HL-60/S4 treated with retinoic acid at 250 ng/mL for 4 days and 3 days (cell line): ENCODE results near the gene MGA.

Source experiments
- in situ Hi-C: fragments of 300-500 bp; cut with MboI; formaldehyde crosslinking; loops from 2 replicates; pipeline ENCODE4 v1.7.0; 2022; ENCODE audit warnings: low sequenced_read_pairs

Gene MGA

DNA sequence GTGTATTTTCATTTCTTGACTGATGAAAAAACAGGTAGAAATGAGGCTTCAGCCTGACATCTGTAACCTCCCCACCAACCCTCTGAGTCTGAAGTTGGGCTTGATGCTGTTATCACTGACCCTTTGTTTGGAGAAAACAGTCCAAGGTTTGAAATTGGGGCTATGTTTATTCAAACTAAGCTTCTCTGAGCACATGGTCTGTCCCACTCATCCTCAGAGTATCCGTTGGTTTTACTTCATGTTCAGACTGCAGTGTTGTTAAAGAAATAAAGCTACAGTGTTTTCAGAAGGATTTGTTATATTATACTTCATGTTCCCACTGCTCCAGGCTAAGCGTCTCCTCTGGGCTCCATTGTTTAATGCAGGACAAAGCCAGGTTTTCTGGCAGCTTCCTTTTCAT is 120.1 kb downstream of the MGA start:
- in situ Hi-C loops = no loop called here

DNA sequence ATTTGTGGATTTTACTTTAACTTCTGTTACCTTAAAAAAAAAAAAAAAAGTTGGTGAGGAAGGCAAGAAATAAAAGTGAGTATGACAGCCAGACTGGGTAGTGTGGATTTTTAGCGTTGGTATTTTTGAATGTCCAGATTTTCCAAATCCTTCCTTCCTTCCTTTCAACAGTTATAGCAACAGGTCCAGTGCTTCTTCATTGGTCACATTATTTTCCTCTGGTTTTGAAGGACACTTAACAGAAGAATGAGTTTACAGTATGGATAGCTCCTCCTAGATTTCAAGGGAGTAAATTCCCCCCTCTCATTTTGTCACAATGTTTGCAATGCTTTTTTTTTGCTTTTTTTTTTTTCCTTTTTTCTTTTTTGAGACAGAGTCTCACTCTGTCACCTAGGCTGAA is 120.5 kb downstream of the MGA start:
- in situ Hi-C loops = no loop called here

DNA sequence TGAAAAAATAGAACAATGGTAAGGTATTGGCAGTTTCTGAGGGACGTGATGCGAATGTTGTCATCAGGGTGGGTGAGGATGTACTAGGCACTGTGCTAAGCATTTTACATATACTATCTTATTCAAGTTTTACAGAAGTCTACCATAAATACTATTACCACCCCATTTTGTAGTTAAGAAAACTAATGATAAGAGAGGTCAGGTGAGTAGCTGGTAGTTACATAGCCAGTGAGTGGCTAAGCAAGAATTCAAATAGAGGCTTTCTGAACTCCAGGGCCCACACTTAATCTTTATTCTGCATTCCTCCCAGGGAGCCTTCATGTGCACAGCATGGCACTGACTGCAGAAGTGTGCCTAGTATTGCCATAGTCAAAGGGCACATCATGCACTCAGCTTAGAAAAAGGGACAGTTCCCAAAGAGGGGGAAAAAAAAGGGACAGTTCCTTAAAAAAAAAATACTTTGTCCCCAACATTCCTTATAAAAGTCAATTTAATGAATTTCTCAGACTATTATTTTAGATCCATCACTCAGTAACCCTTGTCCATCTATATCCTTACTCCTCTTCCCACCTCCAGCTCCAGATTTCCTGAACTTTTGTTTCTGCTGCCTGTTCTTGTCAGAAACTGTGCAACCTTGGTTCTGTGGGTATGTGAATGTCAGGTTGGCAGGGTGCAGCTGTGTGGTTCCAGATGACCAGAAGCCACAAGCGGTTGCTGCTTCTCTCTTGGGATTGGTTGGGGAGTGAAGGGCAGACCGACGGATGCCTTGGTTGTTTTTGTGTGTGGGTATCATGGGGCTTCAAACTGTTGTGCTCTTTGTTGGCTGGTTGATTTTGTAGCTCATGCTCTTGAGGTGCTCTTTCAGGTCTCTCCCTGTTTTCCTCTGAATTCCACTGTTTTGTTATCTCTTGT is 122.4 kb downstream of the MGA start:
- in situ Hi-C loops = no loop called here

DNA sequence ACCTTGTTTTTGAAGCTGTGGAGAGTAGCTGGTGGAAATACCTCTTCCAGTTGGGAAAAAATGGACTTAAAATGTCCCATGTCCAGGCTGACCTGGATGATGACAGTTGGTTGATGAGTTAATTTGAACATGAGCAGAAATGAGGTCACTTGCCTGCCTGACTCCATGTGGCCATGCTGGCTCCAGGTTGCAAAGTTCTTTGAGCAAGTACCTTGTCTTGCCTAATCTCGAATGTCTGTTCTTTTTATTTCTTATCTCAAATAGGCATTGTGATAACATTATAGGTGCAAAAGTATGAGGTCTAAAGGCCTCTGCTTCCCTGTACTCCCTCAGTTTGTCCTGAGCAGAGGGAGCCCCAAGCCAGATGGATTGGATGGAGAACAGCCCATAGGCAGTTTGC is 123.1 kb downstream of the MGA start:
- in situ Hi-C loops = no loop called here

DNA sequence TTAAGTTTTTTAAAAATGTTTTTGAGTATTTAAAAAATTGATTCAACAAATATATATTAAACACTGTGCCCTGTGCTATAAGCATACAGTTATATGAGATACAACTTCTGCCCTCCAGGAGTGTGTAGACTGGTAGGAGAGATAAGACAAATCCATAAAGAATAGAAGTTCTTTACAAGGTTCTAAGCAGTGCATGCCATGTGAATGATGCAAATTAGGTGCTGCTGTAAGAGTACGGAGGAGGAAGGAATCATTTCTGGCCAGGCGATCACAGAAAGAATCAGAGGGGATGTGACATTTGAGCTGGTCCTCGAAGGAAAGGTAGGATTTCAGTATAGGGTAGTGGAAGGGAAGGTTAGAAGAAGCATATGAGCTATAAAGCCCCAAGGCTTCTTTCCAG is 128.1 kb downstream of the MGA start:
- in situ Hi-C loops = no loop called here

DNA sequence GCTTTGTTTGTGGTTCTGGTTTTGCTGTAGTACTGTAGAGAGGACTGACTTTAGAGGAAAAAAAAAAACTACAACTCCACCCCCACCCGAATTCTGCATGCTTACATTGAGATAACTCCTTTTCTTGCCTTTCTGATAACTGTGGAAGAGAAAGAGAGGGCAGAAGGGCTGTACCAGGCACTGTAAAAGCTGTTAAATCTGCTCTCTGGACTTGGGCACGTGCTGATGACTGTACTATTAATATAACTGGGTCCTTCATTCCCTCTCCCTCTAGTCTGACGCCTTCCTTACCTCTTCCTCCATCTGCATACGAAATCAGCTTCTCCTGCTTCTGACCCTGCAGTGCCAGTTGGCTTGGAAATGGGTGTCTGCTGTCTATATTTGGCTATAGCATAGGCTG is 129.0 kb downstream of the MGA start:
- in situ Hi-C loops = no loop called here

DNA sequence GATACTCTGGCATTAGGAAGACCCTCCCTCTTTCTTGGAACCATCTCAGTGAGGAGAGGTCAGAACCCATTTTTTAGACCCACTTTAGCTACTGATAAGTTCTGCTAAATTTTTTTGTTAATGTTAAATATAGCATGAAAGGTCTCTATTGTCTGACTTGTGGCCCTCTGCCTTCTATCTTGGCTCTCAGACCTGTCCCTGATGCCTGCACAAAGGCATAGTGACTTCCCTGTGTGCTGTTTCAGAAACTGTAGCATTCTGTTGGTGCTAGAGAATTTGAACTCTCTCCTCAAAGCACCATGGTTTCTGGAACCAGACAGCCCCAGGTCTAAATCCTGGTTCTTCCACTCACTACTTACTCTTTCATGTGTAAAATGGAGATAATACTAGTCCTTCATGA is 129.5 kb downstream of the MGA start:
- in situ Hi-C loops = no loop called here

DNA sequence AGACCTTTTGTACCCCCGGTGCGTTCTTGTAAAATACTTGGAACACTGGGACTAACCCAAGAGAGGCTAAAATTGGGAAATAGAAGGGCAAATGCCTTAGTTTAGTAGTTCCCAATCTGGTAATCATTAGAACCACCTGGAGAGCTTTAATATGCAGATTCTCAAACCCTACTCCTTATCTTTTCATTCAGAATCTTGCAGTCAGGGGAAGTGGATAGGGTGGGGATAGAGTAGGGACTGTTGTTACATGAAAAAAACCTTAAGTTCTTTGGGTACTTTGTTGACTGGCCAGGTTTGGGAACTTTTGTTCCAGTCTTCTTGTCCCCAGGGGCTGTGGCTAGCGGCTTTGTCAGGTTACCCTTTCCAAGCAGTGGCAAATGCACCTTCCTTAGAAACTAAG is 130.0 kb downstream of the MGA start:
- in situ Hi-C loops = no loop called here

DNA sequence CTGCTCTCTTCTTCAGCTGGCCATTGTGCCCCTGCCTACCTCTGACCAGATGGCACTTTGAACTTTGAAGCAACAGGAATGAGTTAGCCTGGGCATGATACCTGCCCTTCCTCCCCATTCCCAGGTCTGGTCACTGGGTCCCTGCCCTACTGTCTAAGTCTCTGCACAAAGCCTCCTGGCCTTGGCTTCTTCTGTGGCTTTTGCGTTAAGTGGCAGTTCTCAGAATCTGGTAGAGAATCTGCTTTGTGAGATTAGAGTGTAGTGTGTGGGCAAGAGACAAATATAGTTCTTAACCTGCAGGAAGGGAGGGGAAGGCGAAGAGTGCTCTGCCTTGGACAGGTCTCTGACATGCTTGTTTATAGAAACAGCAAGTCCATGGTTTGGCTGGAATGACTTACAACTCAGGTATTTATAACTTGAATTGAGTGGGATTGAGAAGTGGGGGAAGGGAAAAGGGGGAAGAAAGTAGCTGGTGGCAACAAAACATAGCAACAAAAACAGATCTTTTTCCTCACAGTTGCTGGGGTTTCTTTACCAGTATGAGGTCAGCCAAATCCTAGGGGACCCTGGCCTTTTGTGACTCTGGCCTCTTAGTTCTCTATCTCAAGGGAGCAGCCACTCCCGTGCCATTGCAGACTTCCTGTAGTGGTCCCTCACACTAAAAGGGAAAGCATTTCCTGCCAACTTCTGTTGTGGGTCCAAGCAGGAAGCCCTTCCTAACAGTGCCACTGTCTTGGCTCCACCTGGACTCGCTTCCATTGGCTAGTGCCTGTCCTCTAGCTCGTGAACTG is 130.7 kb downstream of the MGA start:
- in situ Hi-C loops = no loop called here

DNA sequence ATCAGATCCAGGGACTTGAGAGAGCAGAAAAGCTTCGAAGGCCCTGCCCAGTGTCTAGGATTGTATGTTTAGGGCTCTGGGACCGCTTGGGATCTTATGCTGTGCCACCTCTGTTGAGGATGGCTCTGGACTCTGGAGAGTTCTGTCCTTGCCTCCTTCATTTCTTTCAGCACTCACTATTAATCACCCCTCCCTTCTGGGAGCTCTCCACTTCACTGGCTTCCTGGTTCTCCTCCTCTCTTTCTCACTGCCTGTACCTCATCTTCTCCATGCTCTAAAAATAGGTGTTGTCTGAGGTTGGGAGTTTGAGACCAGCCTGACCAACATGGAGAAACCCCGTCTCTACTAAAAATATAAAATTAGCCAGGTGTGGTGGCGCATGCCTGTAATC is 131.3 kb downstream of the MGA start:
- in situ Hi-C loops = no loop called here

DNA sequence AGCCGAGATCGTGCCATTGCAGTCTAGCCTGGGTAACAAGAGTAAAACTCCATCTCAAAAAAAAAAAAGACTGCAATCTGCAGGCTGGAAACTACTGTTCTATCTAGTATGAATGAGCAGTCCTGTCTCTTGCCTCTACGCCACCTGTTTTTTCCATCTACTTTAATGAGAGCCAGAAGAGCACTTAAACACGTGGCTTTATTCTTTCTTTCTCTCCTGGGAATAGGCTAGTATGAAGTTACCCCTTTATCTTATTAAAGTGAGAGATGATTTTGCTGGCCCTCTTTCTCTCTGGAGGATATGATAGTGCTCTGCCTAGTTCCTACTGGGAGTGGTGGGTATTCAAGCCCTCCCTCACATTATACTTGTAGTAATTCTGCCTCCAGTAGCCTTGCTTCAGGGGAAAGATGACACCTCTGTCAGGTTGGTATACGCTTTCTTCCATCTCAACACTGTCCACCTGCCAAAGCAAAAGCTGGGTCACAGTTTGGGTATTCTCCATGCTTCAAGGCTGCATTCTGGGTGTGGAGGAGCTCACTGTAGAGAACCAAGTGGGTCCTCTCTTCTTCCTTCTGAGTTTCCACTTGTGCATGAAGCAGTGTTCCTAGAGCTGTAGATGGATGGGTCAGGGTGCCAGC is 131.9 kb downstream of the MGA start:
- in situ Hi-C loops = no loop called here

DNA sequence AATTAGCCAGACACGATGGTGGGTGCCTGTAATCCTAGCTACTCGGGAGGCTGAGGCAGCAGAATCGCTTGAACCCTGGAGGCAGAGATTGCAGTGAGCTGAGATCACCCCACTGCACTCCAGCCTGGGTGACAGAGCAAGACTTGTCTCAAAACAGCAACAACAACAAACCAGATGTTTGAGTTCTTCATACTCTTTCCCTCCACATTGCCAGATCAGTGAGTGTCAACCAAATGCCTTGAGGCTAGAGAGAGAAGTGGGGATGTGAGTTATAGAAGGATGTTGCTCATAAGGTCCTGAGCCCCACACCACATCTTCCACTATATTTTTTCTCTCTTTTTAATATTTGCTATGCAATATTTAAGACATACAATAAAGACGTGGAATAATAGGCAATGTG is 133.9 kb downstream of the MGA start:
- in situ Hi-C loops = no loop called here

DNA sequence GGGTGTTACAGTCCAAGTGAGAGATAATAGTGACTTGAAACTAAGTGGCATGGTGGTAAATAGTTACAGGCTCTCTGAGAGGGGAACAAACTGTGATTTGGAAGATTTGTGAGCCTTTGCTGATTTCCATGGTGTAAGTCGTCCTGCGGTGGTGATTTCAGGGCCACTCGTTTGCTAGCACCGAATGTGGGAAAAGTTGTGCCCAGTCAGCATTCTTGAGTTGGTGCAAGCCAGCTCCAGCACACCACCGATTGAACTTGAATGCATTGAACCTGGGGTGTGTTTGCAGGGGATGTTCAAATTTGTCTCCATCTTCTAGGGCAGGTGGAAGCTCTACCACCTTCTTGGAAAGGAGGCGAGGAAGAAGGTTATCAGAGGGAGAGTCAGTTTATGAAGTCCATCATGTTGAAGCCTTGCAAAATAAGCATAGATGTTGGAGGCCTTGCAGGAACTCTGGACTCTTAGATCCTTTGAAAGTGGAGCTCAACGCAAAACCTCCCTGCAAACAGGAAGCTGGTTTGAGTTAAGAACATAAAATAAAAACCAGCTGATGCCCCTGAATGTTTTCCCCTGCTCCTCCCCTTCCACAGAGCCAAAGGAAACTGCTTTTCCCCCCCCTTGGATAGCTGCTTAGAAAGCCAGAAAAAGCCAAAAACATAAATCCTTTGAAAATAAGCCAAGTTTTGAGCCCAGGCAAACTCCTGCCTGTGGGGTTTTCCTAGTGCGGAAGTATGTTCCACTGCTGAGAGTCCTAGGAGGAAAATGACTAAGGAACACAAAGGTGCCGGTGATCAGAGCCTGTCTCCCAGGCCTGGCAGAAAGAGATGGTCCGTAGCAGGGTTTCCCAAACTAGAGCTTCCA is 136.0 kb downstream of the MGA start:
- in situ Hi-C loops = no loop called here

DNA sequence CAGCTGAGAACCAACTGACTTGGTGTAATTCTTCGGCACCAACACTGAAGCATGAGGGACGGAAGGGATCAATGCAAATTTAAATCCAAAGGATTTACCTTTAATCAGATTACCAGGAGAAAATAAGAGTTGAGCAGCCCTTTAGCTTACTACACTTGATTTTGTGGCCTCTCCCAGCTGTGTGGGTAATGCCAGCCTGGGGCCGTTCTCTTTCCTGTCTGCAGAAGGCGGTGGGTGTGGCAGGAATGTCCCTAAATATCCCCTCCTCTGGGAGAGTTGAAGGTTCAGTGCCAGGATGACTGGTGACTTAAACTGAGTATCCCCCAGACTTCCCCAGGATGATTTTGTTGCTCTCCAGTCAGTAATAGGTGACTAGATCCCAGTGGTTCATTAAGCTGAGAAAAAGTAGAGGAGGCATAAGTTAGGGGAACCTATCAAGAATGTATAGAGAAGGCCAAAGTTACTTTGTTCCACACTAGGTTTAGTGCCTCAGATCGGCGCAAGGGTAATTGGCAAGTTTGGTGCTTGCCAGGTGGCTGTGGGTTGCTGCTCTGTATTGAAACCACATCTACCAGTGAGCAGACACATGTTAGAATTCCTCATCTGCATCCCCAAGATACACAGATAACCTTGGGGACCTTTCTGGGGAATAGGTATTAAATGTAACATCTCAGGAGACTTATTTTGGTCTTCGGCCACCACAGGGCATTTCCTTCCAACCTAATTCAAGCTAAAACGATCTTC is 137.2 kb downstream of the MGA start:
- in situ Hi-C loops = no loop called here

DNA sequence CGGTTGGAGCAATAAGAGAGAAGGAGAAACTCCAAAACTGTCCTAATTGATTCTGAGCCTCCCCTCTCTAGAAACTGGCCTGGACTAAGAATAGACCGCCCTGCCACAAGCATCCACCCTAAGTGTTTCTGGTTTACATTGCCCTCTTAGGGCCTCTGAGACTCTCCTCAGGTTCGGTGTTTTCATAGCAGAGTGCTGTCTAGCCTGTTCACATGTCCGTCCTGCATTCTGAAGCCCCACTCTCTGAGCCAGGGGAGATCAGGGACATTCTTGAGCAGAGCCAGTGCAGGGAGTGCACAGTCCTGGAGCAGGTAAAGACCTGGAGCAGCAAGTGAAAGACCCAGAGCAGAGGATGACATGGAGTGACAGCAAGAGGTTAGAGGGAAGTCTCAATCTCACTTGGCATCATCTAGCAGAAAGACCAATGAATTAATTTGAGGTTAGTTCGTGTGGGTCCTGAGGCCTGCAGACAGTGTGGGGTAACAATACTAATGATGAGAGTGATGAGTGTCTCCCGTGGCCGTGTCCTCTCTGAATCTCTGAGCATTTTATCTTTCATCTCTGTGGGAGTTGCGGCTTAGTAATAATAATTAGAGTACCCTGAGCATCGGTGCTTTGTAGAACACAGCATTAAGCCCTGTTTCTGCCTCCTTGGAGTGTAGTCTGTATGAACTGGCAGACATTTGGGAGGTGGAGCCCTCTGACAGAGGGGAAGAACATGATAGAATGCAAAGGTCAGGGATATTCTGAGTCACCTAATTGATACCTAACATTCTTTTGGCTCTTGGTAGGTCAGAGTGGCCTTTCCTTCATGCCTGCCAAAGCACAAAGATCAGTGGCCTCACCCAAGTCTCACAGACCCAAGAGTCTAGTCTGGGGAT is 138.6 kb downstream of the MGA start:
- in situ Hi-C loops = no loop called here

DNA sequence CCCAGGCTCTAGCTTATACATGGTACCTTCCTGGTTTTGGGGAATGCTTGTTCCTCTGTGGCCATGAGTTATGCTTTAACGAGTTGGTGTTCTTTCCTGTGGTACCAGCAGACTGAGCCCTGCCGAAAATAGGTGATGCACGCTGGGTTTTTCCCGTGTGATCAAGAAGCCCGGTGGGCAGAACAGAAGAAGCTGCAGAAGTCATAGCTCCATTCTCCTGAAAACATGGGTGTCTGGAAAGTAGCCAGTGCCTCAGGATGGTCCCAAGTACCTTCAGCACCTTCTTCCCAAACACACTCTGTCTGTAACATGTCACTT is 139.2 kb downstream of the MGA start:
- in situ Hi-C loops = no loop called here

DNA sequence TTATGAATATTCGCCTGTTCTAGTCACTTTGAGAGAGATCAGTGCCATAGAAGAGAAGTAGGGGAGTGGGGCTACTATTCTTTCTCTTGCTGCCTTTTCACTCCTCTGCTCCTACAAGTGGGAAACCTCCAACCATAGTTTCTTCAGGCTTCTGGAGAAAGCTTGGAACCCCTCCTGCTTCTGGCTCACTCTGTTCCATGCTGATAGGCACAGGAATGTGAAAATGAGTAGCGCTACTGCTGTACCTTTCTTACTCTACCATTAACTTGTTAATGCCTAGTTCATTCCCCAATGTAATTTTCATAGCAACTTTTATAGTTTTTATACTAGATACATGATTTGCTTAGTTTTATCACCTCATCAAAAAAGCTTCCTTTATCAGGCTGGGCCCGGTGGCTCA is 141.0 kb downstream of the MGA start:
- in situ Hi-C loops = no loop called here

DNA sequence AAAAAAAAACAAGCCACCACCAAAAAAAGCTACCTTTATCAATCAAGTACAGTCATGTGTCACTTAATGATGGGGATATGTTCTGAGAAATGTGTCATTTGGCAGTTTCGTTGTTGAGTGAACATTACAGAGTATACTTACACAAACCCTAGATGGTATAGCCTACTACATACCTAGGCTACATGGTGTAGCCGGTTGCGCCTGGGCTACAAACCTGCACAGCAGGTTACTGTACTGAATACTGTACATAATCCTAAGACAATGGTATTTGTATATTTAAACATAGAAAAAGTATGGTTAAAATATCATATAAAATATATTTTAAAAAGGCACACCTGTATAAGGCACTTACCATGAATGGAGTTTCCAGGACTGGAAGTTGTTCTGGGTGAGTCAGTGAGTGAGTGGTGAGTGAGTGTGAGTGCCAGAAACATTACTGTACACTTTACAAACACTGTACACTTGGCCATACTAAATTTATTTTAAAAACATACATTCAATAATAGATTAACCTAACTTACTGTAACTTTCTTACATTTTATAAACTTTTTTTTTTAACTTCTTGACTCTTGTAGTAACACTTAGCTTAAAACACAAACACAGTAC is 141.7 kb downstream of the MGA start:
- in situ Hi-C loops = no loop called here

DNA sequence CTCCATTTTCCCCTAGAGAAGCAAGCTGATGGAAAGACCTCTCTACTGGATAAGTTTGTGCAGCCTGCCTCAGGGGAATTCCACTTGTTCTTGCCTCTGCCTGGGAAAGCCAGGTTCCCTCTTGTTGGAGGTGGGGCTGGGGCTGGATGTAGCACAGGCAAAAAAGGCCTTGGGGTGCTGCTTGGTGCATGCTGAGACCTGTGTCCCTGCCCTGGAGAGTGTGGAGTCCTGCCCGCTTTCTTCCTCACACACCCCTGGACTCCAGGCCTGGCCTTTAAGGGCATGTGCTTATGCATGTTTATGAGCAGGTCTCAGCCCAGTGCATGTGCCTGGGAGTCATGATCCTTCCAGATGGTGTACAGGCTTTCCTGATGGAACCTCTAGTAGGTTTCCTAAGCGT is 144.2 kb downstream of the MGA start:
- in situ Hi-C loops = no loop called here
